Measurements from ENCODE around the gene PRKCSH.

DNA sequence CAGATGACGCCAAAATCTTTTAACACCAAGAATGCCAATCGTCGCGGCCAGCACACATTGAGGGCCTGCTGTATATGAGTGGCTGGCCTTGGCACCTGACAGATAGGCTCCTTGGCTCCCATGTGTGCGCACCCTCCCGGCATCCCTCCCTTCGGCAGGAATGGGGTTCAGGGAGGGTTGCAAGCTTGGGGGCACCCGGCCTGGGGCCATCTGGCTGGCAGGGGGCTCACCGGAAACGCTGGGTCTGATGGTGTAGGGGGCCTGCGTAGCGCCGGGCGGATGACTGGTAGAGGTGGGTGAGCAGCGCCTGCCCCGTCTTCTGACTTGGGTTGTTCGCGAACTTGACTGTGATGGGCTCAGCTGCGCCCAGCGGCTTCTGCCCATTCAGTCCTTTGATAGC, 22.4 kb downstream of the PRKCSH start:
- TF ChIP-seq, protein P1, sequence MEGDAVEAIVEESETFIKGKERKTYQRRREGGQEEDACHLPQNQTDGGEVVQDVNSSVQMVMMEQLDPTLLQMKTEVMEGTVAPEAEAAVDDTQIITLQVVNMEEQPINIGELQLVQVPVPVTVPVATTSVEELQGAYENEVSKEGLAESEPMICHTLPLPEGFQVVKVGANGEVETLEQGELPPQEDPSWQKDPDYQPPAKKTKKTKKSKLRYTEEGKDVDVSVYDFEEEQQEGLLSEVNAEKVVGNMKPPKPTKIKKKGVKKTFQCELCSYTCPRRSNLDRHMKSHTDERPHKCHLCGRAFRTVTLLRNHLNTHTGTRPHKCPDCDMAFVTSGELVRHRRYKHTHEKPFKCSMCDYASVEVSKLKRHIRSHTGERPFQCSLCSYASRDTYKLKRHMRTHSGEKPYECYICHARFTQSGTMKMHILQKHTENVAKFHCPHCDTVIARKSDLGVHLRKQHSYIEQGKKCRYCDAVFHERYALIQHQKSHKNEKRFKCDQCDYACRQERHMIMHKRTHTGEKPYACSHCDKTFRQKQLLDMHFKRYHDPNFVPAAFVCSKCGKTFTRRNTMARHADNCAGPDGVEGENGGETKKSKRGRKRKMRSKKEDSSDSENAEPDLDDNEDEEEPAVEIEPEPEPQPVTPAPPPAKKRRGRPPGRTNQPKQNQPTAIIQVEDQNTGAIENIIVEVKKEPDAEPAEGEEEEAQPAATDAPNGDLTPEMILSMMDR (IDR thresholded peaks at IDR 0.05): no peak
- TF ChIP-seq EZH2phosphoT487 (IDR thresholded peaks at IDR 0.05; ENCODE audit: borderline replicate concordance, low read depth) (no peak), POLR2AphosphoS5 (IDR thresholded peaks at IDR 0.05; ENCODE audit: low read depth, low read length) (no peak), SMC3 (IDR thresholded peaks at IDR 0.05; ENCODE audit: low read depth, low read length) (no peak), MXI1 (IDR thresholded peaks at IDR 0.05; ENCODE audit: low read depth, low read length) (no peak)
- TF ChIP-seq, protein P2, sequence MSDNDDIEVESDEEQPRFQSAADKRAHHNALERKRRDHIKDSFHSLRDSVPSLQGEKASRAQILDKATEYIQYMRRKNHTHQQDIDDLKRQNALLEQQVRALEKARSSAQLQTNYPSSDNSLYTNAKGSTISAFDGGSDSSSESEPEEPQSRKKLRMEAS (IDR thresholded peaks at IDR 0.05; ENCODE audit: low read depth): no peak

Data from SK-N-SH (cell line).